ENCODE results near the gene TGFBR3. TPM values are rescaled to one million over a fixed set of nuclear protein-coding genes. Genes with fewer than 3 reads are reported as not detected.

TGFBR3 gene
- total RNA-seq, 1 experiment from 2014 or later, result 14.5 TPM

GRCh38 chr1:91809317-91809716 lies 76.6 kb downstream of the TGFBR3 start:
- no peak for DNase-seq (ENCODE audit: low read depth, low spot score)
- peak; percentile 35; the same call in 1 of the 2 replicates for ATAC-seq
- no peaks in the 10 kb centered on the region for H3K9me3 ChIP-seq (ENCODE audit: control insufficient read depth, insufficient read depth, low read depth, low read length)
- H3K36me3 ChIP-seq (ENCODE audit: control insufficient read depth, insufficient read depth, low read length), result no peaks in the 10 kb centered on the region
- BruUV-seq (replicated peaks), result no TSS peak
- in situ Hi-C loops (cut with HindIII; ENCODE audit: low pct_unique_long_range_greater_than_20kb, low sequenced_read_pairs), result no loop called here
- intact Hi-C loops (cut with micrococcal nuclease; ENCODE audit: unreplicated experiment), result no loop called here
- POLR2A ChIA-PET, result interaction anchor here (0.5 kb wide), 1 partner anchor 47 kb away, joined by 5 read pairs; no protein-coding TSS in a partner anchor
- no peak for TF ChIP-seq POLR2AphosphoS5 (IDR thresholded peaks at IDR 0.05; ENCODE audit: low read depth, low read length)
- TF ChIP-seq SIN3A (IDR thresholded peaks at IDR 0.05; ENCODE audit: borderline replicate concordance, insufficient read depth, low read depth, low read length), result no peak
- no peak for TF ChIP-seq REST (IDR thresholded peaks at IDR 0.05; ENCODE audit: insufficient read depth in 1 of 2, low read depth in 2 of 2, low read length in 1 of 2)
- TF ChIP-seq, protein P1, sequence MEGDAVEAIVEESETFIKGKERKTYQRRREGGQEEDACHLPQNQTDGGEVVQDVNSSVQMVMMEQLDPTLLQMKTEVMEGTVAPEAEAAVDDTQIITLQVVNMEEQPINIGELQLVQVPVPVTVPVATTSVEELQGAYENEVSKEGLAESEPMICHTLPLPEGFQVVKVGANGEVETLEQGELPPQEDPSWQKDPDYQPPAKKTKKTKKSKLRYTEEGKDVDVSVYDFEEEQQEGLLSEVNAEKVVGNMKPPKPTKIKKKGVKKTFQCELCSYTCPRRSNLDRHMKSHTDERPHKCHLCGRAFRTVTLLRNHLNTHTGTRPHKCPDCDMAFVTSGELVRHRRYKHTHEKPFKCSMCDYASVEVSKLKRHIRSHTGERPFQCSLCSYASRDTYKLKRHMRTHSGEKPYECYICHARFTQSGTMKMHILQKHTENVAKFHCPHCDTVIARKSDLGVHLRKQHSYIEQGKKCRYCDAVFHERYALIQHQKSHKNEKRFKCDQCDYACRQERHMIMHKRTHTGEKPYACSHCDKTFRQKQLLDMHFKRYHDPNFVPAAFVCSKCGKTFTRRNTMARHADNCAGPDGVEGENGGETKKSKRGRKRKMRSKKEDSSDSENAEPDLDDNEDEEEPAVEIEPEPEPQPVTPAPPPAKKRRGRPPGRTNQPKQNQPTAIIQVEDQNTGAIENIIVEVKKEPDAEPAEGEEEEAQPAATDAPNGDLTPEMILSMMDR (IDR thresholded peaks at IDR 0.05), result no peak
- TF ChIP-seq TCF7L2 (IDR thresholded peaks at IDR 0.05; ENCODE audit: low read depth, low read length), result no peak
- H3K4me1 ChIP-seq (ENCODE audit: control insufficient read depth, insufficient read depth, low read length), result peaks cover 11% of the 10 kb centered on the region; the same call in 1 of the 2 replicates
- H3K27ac ChIP-seq (ENCODE audit: low read length), result no peak overlapping the region
- H3K4me3 ChIP-seq (ENCODE audit: low read depth in 2 of 2, low read length in 2 of 2), result no peak overlapping the region
- CTCF ChIA-PET, result no interaction called here
- H3K27me3 ChIP-seq (ENCODE audit: control insufficient read depth, insufficient read depth, low read length), result no peaks in the 10 kb centered on the region

- H3K27me3 ChIP-seq (ENCODE audit: control insufficient read depth, insufficient read depth, low read length), result no peaks in the 10 kb centered on the region
- ATAC-seq (no peak), DNase-seq (ENCODE audit: low read depth, low spot score) (no peak)
- no peak overlapping the region for H3K27ac ChIP-seq (ENCODE audit: low read length)
- no peak overlapping the region for H3K4me3 ChIP-seq (ENCODE audit: low read depth in 2 of 2, low read length in 2 of 2)
- no TSS peak for BruUV-seq (replicated peaks)
- H3K9me3 ChIP-seq (ENCODE audit: control insufficient read depth, insufficient read depth, low read depth, low read length), result no peaks in the 10 kb centered on the region
- in situ Hi-C loops (cut with HindIII; ENCODE audit: low pct_unique_long_range_greater_than_20kb, low sequenced_read_pairs) (no loop called here), intact Hi-C loops (cut with micrococcal nuclease; ENCODE audit: unreplicated experiment) (no loop called here)
- TF ChIP-seq SIN3A (IDR thresholded peaks at IDR 0.05; ENCODE audit: borderline replicate concordance, insufficient read depth, low read depth, low read length) (no peak), REST (IDR thresholded peaks at IDR 0.05; ENCODE audit: insufficient read depth in 1 of 2, low read depth in 2 of 2, low read length in 1 of 2) (no peak), POLR2AphosphoS5 (IDR thresholded peaks at IDR 0.05; ENCODE audit: low read depth, low read length) (no peak), TCF7L2 (IDR thresholded peaks at IDR 0.05; ENCODE audit: low read depth, low read length) (no peak)
- TF ChIP-seq, protein P1 (IDR thresholded peaks at IDR 0.05), result no peak
- peaks cover 11% of the 10 kb centered on the region; the same call in 1 of the 2 replicates for H3K4me1 ChIP-seq (ENCODE audit: control insufficient read depth, insufficient read depth, low read length)
- H3K36me3 ChIP-seq (ENCODE audit: control insufficient read depth, insufficient read depth, low read length), result no peaks in the 10 kb centered on the region
- ChIA-PET POLR2A (no interaction called here), CTCF (no interaction called here)
Measured at GRCh38 chr1:91807921-91808620, 77.9 kb downstream of the TGFBR3 start.

Measured in Panc1 (cell line).